K562 (cell line): ENCODE data around the gene GRK3. TPM values are rescaled to one million over a fixed set of nuclear protein-coding genes. Genes with fewer than 3 reads are reported as not detected.

Experiments
- ATAC-seq: fragments of 200-7000 bp; cut with Tn5 transposase; 3 replicates; pipeline ENCODE4 v1.9.1; 2020; ENCODE audit warnings: moderate library complexity
- BruUV-seq: library from RNA; stranded (reverse); fragments of 400-500 nt; replicated peaks from 2 replicates; lab custom pipeline; 2021; lab: Mats Ljungman, UMichigan
- CTCF ChIA-PET: fragments of 300-600 bp; formaldehyde crosslinking; extraction: SDS; loops from one replicate; lab custom pipeline; 2021; ENCODE audit warnings: low intra/inter-chr PET ratio; lab: Yijun Ruan, JAX
- POLR2A ChIA-PET: fragments of 300-600, 350-650 bp; sonication (Branson Sonifier 250); formaldehyde crosslinking; extraction: SDS; loops from one replicate; lab custom pipeline; 2021; ENCODE audit warnings: antibody characterized with exemption, inconsistent platforms; lab: Yijun Ruan, JAX
- DNase-seq, 4 experiments: peaks; one replicate each; pipeline versions ENCODE4 v3.0.0 to v3.0.0-alpha.2; 2011 to 2018; ENCODE audit warnings: low spot score in 3 of 4, mixed read lengths in 3 of 4; ENCODE audit errors: extremely low read depth in 1 of 4
- FAIRE-seq: peaks from 2 replicates; lab custom pipeline; 2011; peaks lifted over from hg19 to GRCh38; lab: Jason Lieb, UNC
- H2AFZ ChIP-seq: 2 replicates; pipeline ENCODE4 v1.6.0; 2011; ENCODE audit warnings: low read depth, low read length, control low read depth, inconsistent platforms
- H3K27ac ChIP-seq: fragments of 200-600 bp; 3 replicates; pipeline ENCODE4 v1.8.0; 2011; ENCODE audit warnings: low read depth, mild to moderate bottlenecking, control low read depth, inconsistent platforms, low read length, moderate library complexity, mixed read lengths; ENCODE audit errors: extremely low read depth
- H3K27me3 ChIP-seq, 2 experiments: fragments of 300-600 bp in 1 of 2; 2 replicates in 1 of 2; 3 replicates in 1 of 2; pipeline versions ENCODE4 v1.6.0 to v1.8.0; 2011; ENCODE audit warnings: inconsistent platforms in 2 of 2, low read length in 2 of 2, mild to moderate bottlenecking in 1 of 2, mixed read lengths in 1 of 2, moderate library complexity in 1 of 2; ENCODE audit not compliant: control insufficient read depth in 2 of 2, insufficient read depth in 2 of 2
- H3K36me3 ChIP-seq: fragments of 300-600 bp; 3 replicates; pipeline ENCODE4 v1.8.0; 2011; ENCODE audit warnings: mild to moderate bottlenecking, low read length, inconsistent platforms; ENCODE audit not compliant: control insufficient read depth, insufficient read depth
- H3K4me1 ChIP-seq, 2 experiments: fragments of 200-600 bp in 1 of 2; replicated peaks in 1 of 2; 2 replicates in 1 of 2; 3 replicates in 1 of 2; pipeline versions ENCODE4 v1.5.1 to v1.8.0; 2011; ENCODE audit warnings: inconsistent platforms in 2 of 2, low read length in 2 of 2, mild to moderate bottlenecking in 1 of 2, mixed read lengths in 1 of 2, moderate library complexity in 1 of 2; ENCODE audit not compliant: control insufficient read depth in 2 of 2, insufficient read depth in 2 of 2
- H3K4me2 ChIP-seq: 2 replicates; pipeline ENCODE4 v1.6.1; 2011; ENCODE audit warnings: low read length, control low read depth, inconsistent platforms, mixed read lengths; ENCODE audit not compliant: insufficient read depth
- H3K4me3 ChIP-seq: fragments of 200-600 bp; sonication (generic), shearing (Covaris generic); 2 replicates; pipeline ENCODE4 v1.5.1; 2016; ENCODE audit warnings: control low read depth, inconsistent platforms
- H3K79me2 ChIP-seq: fragments of 200-600 bp; 3 replicates; pipeline ENCODE4 v1.8.0; 2011; ENCODE audit warnings: low read length, inconsistent platforms; ENCODE audit not compliant: control insufficient read depth, insufficient read depth
- H3K9ac ChIP-seq, 2 experiments: 2 replicates each; pipeline versions ENCODE4 v1.6.0 to v1.6.1; 2011; ENCODE audit warnings: low read depth in 2 of 2, low read length in 2 of 2, control low read depth in 1 of 2, inconsistent platforms in 1 of 2, mild to moderate bottlenecking in 1 of 2, mixed read lengths in 1 of 2; ENCODE audit not compliant: insufficient read depth in 1 of 2
- H3K9me1 ChIP-seq: one replicate; pipeline ENCODE4 v1.6.0; 2011; ENCODE audit warnings: inconsistent platforms, mild to moderate bottlenecking, low read length, moderate library complexity; ENCODE audit not compliant: control insufficient read depth, insufficient read depth
- H3K9me3 ChIP-seq: replicated peaks from 2 replicates; pipeline ENCODE4 v1.5.1; 2011; ENCODE audit warnings: low read depth, low read length, inconsistent platforms; ENCODE audit not compliant: control insufficient read depth, insufficient read depth
- H4K20me1 ChIP-seq: replicated peaks from 2 replicates; pipeline ENCODE4 v1.6.1; 2011; ENCODE audit warnings: low read length, inconsistent platforms, mixed read lengths; ENCODE audit not compliant: control insufficient read depth, insufficient read depth
- DACH1 ChIP-seq: fragments of 450-650 bp; IDR thresholded peaks from 2 replicates; pipeline ENCODE4 v1.6.1; 2018; ENCODE audit not compliant: partially characterized antibody
- FOXJ2 ChIP-seq: fragments of 200-800 bp; sonication (Bioruptor generic); IDR thresholded peaks from 2 replicates; pipeline ENCODE4 v1.6.1; 2016; ENCODE audit warnings: missing genetic modification characterization, missing compliant biosample characterization
- GATAD2B ChIP-seq: fragments of 450-650 bp; IDR thresholded peaks from 2 replicates; pipeline ENCODE4 v1.6.1; 2017; ENCODE audit warnings: mild to moderate bottlenecking, borderline replicate concordance
- HMGXB4 ChIP-seq: sonication (generic); formaldehyde crosslinking; IDR thresholded peaks from 2 replicates; pipeline ENCODE4 v1.8.1; 2023; ENCODE audit warnings: mild to moderate bottlenecking, missing genetic modification reagents
- MAFF ChIP-seq: IDR thresholded peaks from 2 replicates; pipeline ENCODE4 v1.6.1; 2012; ENCODE audit warnings: low read length, improper control_type of control experiment
- MYNN ChIP-seq, 2 experiments: sonication (generic); formaldehyde crosslinking in 1 of 2; IDR thresholded peaks; 2 replicates each; pipeline versions ENCODE4 v1.5.0 to v1.6.1; 2016 to 2020; ENCODE audit warnings: antibody characterized with exemption in 1 of 2, missing genetic modification reagents in 1 of 2
- SP2 ChIP-seq: IDR thresholded peaks from 2 replicates; pipeline ENCODE4 v1.6.1; 2011; ENCODE audit warnings: mild to moderate bottlenecking, low read depth, low read length, moderate library complexity; ENCODE audit not compliant: poor library complexity, severe bottlenecking; ENCODE audit errors: extremely low read depth
- THAP7 ChIP-seq: fragments of 250-450 bp; sonication (Bioruptor Pico); IDR thresholded peaks from 2 replicates; pipeline ENCODE4 v1.5.0; 2021
- XRCC5 ChIP-seq: fragments of 200-400 bp; formaldehyde crosslinking; IDR thresholded peaks from 2 replicates; pipeline ENCODE4 v1.6.1; 2017; ENCODE audit warnings: low read depth, mild to moderate bottlenecking, low read length
- ZEB2 ChIP-seq: fragments of 450-650 bp; IDR thresholded peaks from 2 replicates; pipeline ENCODE4 v1.6.1; 2016
- ZNF408 ChIP-seq: fragments of 250-450 bp; sonication (Bioruptor Pico); IDR thresholded peaks from 2 replicates; pipeline ENCODE4 v1.4.0; 2020; ENCODE audit warnings: low read depth, mild to moderate bottlenecking, moderate library complexity
- ZNF445 ChIP-seq: fragments of 250-450 bp; sonication (Bioruptor Pico); IDR thresholded peaks from 2 replicates; pipeline ENCODE4 v1.4.0; 2020; ENCODE audit warnings: low read depth, mild to moderate bottlenecking, moderate library complexity
- ZNF583 ChIP-seq: fragments of 250-450 bp; sonication (Bioruptor Pico); IDR thresholded peaks from 2 replicates; pipeline ENCODE4 v1.4.0; 2020
- ZNF644 ChIP-seq: fragments of 200-800 bp; sonication (Bioruptor generic); IDR thresholded peaks from 2 replicates; pipeline ENCODE4 v1.6.1; 2016; ENCODE audit warnings: low read depth, missing genetic modification characterization, missing compliant biosample characterization
- ZNF785 ChIP-seq: fragments of 250-450 bp; sonication (Bioruptor Pico); IDR thresholded peaks from 2 replicates; pipeline ENCODE4 v1.4.0; 2020; ENCODE audit warnings: mild to moderate bottlenecking
- WGBS: fragments of 100-300 bp; shearing (Covaris generic); methylation state at CpG from one replicate; pipeline ENCODE4 v1.1.6; 2016; ENCODE audit warnings: low coverage, mixed read lengths; ENCODE audit not compliant: insufficient coverage; ENCODE audit errors: missing lambda C conversion rate; 5-methylcytosine and 5-hydroxymethylcytosine counted together
- in situ Hi-C: fragments of 300-500 bp; cut with MboI; formaldehyde crosslinking; loops from 4 replicates; pipeline ENCODE4 v1.15.0; 2018; ENCODE audit warnings: inconsistent platforms, mixed read lengths
- intact Hi-C: fragments of 100-400 bp; cut with micrococcal nuclease; formaldehyde crosslinking; loops from 2 replicates; pipeline ENCODE4 v1.14.2; 2022
- polyA plus RNA-seq, 8 experiments: library from polyadenylated mRNA; depleted of rRNA in 4 of 8; stranded (reverse) in 5 of 8; unstranded in 3 of 8; fragments of >200 nt; fragmentation: Nextera tagmentation in 2 of 8; fragmentation: Illumina TruSeq in 1 of 8; extraction: Ambion mirVana in 2 of 8; extraction: Trizol in 1 of 8; gene quantifications; 2 replicates each; pipeline versions ENCODE4 v1.2.1 to v1.2.3, GENCODE V29; 2011 to 2014; ENCODE audit warnings: inconsistent platforms in 1 of 8, missing spikeins in 1 of 8
- total RNA-seq, 7 experiments: library from RNA; depleted of rRNA in 6 of 7; stranded (reverse); fragments of >200 nt in 6 of 7; fragmentation: Illumina TruSeq in 2 of 7; extraction: Trizol in 2 of 7; gene quantifications; 2 replicates each; pipeline versions ENCODE4 v1.2.1 to v1.2.3, GENCODE V29; 2011 to 2021; ENCODE audit warnings: low replicate concordance in 1 of 7

Gene GRK3
- total and polyA plus RNA-seq, 9 of the 15 experiments (the other 6 are each of a cell fraction or from before 2014, with no cell fraction given) = 1.4 to 7.6 (median 3.6) TPM

GRCh38 chr22:25637032-25637431, 72.6 kb downstream of the GRK3 start:
- TF ChIP-seq ZNF785 = no peak
- no peak for TF ChIP-seq ZNF583 (CRISPR knock-in tag)
- no peak for TF ChIP-seq ZEB2
- TF ChIP-seq THAP7 (CRISPR knock-in tag) = no peak
- TF ChIP-seq SP2 = no peak
- no peak for TF ChIP-seq MAFF
- TF ChIP-seq ZNF408 (CRISPR knock-in tag) = no peak
- no peak for TF ChIP-seq HMGXB4 (CRISPR knock-in tag)
- no peak for TF ChIP-seq GATAD2B
- TF ChIP-seq XRCC5 = no peak
- no peak for TF ChIP-seq ZNF445 (CRISPR knock-in tag)
- no peak for TF ChIP-seq DACH1
- no peak for TF ChIP-seq FOXJ2
- no peak for TF ChIP-seq MYNN (IDR thresholded peaks at IDR 0.05)
- no peak for TF ChIP-seq MYNN (CRISPR knock-in tag; IDR thresholded peaks at IDR 0.05)
- TF ChIP-seq ZNF644 = no peak
- no peaks in the 10 kb centered on the region for H3K9me1 ChIP-seq
- no peak overlapping the region for H3K9ac ChIP-seq
- H3K79me2 ChIP-seq = no peaks in the 10 kb centered on the region
- ChIA-PET CTCF (no interaction called here), POLR2A (no interaction called here)
- DNase-seq (no peak), ATAC-seq (no peak), FAIRE-seq (no peak)
- H3K4me1 ChIP-seq = no peaks in the 10 kb centered on the region
- no peaks in the 10 kb centered on the region for H4K20me1 ChIP-seq
- H3K36me3 ChIP-seq = no peaks in the 10 kb centered on the region
- no peak overlapping the region for H3K4me2 ChIP-seq
- intact Hi-C loops = no loop called here
- BruUV-seq = no TSS peak
- 29% methylated on average over 1 of the region's 2 CpGs for WGBS
- H3K9me3 ChIP-seq = no peaks in the 10 kb centered on the region
- no peak overlapping the region for H2AFZ ChIP-seq
- no peak overlapping the region for H3K4me3 ChIP-seq
- no peaks in the 10 kb centered on the region for H3K27me3 ChIP-seq
- in situ Hi-C loops = no loop called here
- H3K27ac ChIP-seq = no peak overlapping the region
